Dermis blood vessel endothelial cell (primary cell): ENCODE data around the gene NDUFAF8. TPM values are rescaled to one million over a fixed set of nuclear protein-coding genes. Genes with fewer than 3 reads are reported as not detected.

Source experiments
- DNase-seq: peaks from one replicate; pipeline ENCODE4 v3.0.0; 2010
- total RNA-seq: library from RNA; depleted of rRNA; stranded (reverse); fragments of >200 nt; gene quantifications from 2 replicates; pipeline ENCODE4 v1.2.3, GENCODE V29; 2014

NDUFAF8 gene
- total RNA-seq, 1 donor from 2014 or later = 18.4 TPM

GRCh38 chr17:81240761-81241160 is 1.6 kb downstream of the NDUFAF8 start:
- DNase-seq = no peak

GRCh38 chr17:81241203-81241602 is 2.1 kb downstream of the NDUFAF8 start:
- DNase-seq = no peak

GRCh38 chr17:81241648-81242420 is 2.7 kb downstream of the NDUFAF8 start:
- peak; percentile 74 for DNase-seq

- no peak for DNase-seq
Observed at GRCh38 chr17:81242421-81243332, 3.6 kb downstream of the NDUFAF8 start.

GRCh38 chr17:81243333-81243664 is 4.2 kb downstream of the NDUFAF8 start:
- no peak for DNase-seq

- DNase-seq = no peak
Observed at GRCh38 chr17:81244358-81245023, 5.4 kb downstream of the NDUFAF8 start.

- DNase-seq = no peak
Observed at GRCh38 chr17:81245024-81245664, 6.0 kb downstream of the NDUFAF8 start.

GRCh38 chr17:81245665-81246342 is 6.7 kb downstream of the NDUFAF8 start:
- no peak for DNase-seq

- DNase-seq = no peak
Observed at GRCh38 chr17:81246343-81246670, 7.2 kb downstream of the NDUFAF8 start.

GRCh38 chr17:81246679-81247338 is 7.7 kb downstream of the NDUFAF8 start:
- DNase-seq = no peak

- DNase-seq = no peak
Observed at GRCh38 chr17:81247339-81247990, 8.3 kb downstream of the NDUFAF8 start.

GRCh38 chr17:81248649-81249048 is 9.5 kb downstream of the NDUFAF8 start:
- no peak for DNase-seq

- DNase-seq = no peak
Observed at GRCh38 chr17:81249223-81250040, 10.3 kb downstream of the NDUFAF8 start.

GRCh38 chr17:81250286-81251093 is 11.4 kb downstream of the NDUFAF8 start:
- no peak for DNase-seq

- no peak for DNase-seq
Observed at GRCh38 chr17:81251094-81251708, 12.1 kb downstream of the NDUFAF8 start.

GRCh38 chr17:81251709-81252301 is 12.7 kb downstream of the NDUFAF8 start:
- no peak for DNase-seq

- no peak for DNase-seq
Observed at GRCh38 chr17:81252326-81252986, 13.3 kb downstream of the NDUFAF8 start.

- DNase-seq = no peak
Observed at GRCh38 chr17:81252987-81253329, 13.8 kb downstream of the NDUFAF8 start.
